K562 (cell line): ENCODE measurements around the gene LY6G6F. TPM values are rescaled to one million over a fixed set of nuclear protein-coding genes. Genes with fewer than 3 reads are reported as not detected.

ENCODE experiments used
- ARNT ChIP-seq, 2 experiments: fragments of 450-650 bp; IDR thresholded peaks; 2 replicates each; pipeline ENCODE4 v1.6.1; 2016; ENCODE audit warnings: mild to moderate bottlenecking in 1 of 2
- ATF3 ChIP-seq, 2 experiments: fragments of 450-650 bp in 1 of 2; sonication (generic) in 1 of 2; formaldehyde crosslinking in 1 of 2; IDR thresholded peaks in 1 of 2; conservative IDR thresholded peaks in 1 of 2; 2 replicates each; pipeline versions ENCODE4 v1.6.1 to v1.8.1; 2016 to 2023; ENCODE audit warnings: mild to moderate bottlenecking in 2 of 2, moderate library complexity in 2 of 2, inconsistent platforms in 1 of 2, missing genetic modification reagents in 1 of 2
- BCLAF1 ChIP-seq, 2 experiments: fragments of 450-650 bp in 1 of 2; IDR thresholded peaks; 2 replicates each; pipeline ENCODE4 v1.6.1; 2011 to 2017; ENCODE audit warnings: low read depth in 2 of 2, antibody characterized with exemption in 1 of 2, borderline replicate concordance in 1 of 2, low read length in 1 of 2, mild to moderate bottlenecking in 1 of 2, mixed read lengths in 1 of 2; ENCODE audit not compliant: control insufficient read depth in 1 of 2
- CXXC5 ChIP-seq: fragments of 250-450 bp; sonication (Bioruptor Pico); IDR thresholded peaks from 2 replicates; pipeline ENCODE4 v1.8.0; 2022; ENCODE audit warnings: inconsistent platforms, mild to moderate bottlenecking, moderate library complexity
- ETS1 ChIP-seq: conservative IDR thresholded peaks from 2 replicates; pipeline ENCODE4 v1.6.1; 2011; ENCODE audit warnings: low read depth, mild to moderate bottlenecking, low read length; ENCODE audit not compliant: control insufficient read depth
- FOS ChIP-seq: IDR thresholded peaks from 3 replicates; pipeline ENCODE4 v1.6.1; 2011; ENCODE audit not compliant: insufficient read length; ENCODE audit errors: extremely low read depth
- FOXJ3 ChIP-seq: sonication (generic); formaldehyde crosslinking; IDR thresholded peaks from 2 replicates; pipeline ENCODE4 v1.4.0; 2020; ENCODE audit warnings: mild to moderate bottlenecking, missing genetic modification reagents
- FOXK2 ChIP-seq, 2 experiments: fragments of 450-650 bp; IDR thresholded peaks in 1 of 2; conservative IDR thresholded peaks in 1 of 2; 2 replicates each; pipeline ENCODE4 v1.6.1; 2016; ENCODE audit warnings: low read depth in 2 of 2, mild to moderate bottlenecking in 1 of 2
- ILK ChIP-seq: fragments of 450-650 bp; IDR thresholded peaks from 2 replicates; pipeline ENCODE4 v1.6.1; 2016; ENCODE audit warnings: missing genetic modification characterization, low read depth, mild to moderate bottlenecking, missing compliant biosample characterization, moderate library complexity, borderline replicate concordance
- MBD1 ChIP-seq: fragments of 250-450 bp; sonication (Bioruptor Pico); IDR thresholded peaks from 2 replicates; pipeline ENCODE4 v1.8.0; 2022; ENCODE audit warnings: inconsistent platforms
- NEUROD1 ChIP-seq: fragments of 150-350 bp; IDR thresholded peaks from 2 replicates; pipeline ENCODE4 v1.6.1; 2014; ENCODE audit warnings: borderline replicate concordance, low read length, low read depth; ENCODE audit not compliant: partially characterized antibody
- NR2C2 ChIP-seq, 2 experiments: fragments of 200-800 bp in 1 of 2; sonication (Bioruptor generic) in 1 of 2; sonication (generic) in 1 of 2; formaldehyde crosslinking in 1 of 2; IDR thresholded peaks; 2 replicates each; pipeline versions ENCODE4 v1.6.1 to v1.8.0; 2016 to 2022; ENCODE audit warnings: mild to moderate bottlenecking in 1 of 2, missing compliant biosample characterization in 1 of 2, missing genetic modification characterization in 1 of 2, missing genetic modification reagents in 1 of 2
- RB1 ChIP-seq: fragments of 450-650 bp; IDR thresholded peaks from 2 replicates; pipeline ENCODE4 v1.6.1; 2017; ENCODE audit warnings: low read depth, mild to moderate bottlenecking
- RFX1 ChIP-seq: fragments of 450-650 bp; IDR thresholded peaks from 2 replicates; pipeline ENCODE4 v1.6.1; 2016; ENCODE audit warnings: mild to moderate bottlenecking, moderate library complexity
- RFX7 ChIP-seq: fragments of 250-450 bp; sonication (Bioruptor Pico); IDR thresholded peaks from 2 replicates; pipeline ENCODE4 v1.5.1; 2021; ENCODE audit warnings: mild to moderate bottlenecking
- SLC30A9 ChIP-seq: fragments of 250-450 bp; sonication (Bioruptor Pico); IDR thresholded peaks from 2 replicates; pipeline ENCODE4 v1.8.0; 2022; ENCODE audit warnings: mild to moderate bottlenecking, moderate library complexity
- SMARCA4 ChIP-seq: fragments of 450-650 bp; IDR thresholded peaks from 2 replicates; pipeline ENCODE4 v1.6.1; 2016
- U2AF1 ChIP-seq: fragments of 200-400 bp; formaldehyde crosslinking; optimal IDR thresholded peaks from 2 replicates; pipeline ENCODE3; 2017; ENCODE audit warnings: mild to moderate bottlenecking, low read depth, low read length, moderate library complexity
- ZNF561 ChIP-seq: fragments of 450-650 bp; formaldehyde crosslinking; conservative IDR thresholded peaks from 2 replicates; pipeline ENCODE4 v1.4.0; 2020; ENCODE audit warnings: mild to moderate bottlenecking, moderate library complexity
- ZNF717 ChIP-seq: fragments of 250-450 bp; sonication (Bioruptor Pico); IDR thresholded peaks from 2 replicates; pipeline ENCODE4 v1.5.0; 2021
- ZNF780A ChIP-seq: fragments of 250-450 bp; sonication (Bioruptor Pico); IDR thresholded peaks from 2 replicates; pipeline ENCODE4 v1.5.0; 2021; ENCODE audit warnings: mild to moderate bottlenecking
- polyA plus RNA-seq, 8 experiments: library from polyadenylated mRNA; depleted of rRNA in 4 of 8; stranded (reverse) in 5 of 8; unstranded in 3 of 8; fragments of >200 nt; fragmentation: Nextera tagmentation in 2 of 8; fragmentation: Illumina TruSeq in 1 of 8; extraction: Ambion mirVana in 2 of 8; extraction: Trizol in 1 of 8; gene quantifications; 2 replicates each; pipeline versions ENCODE4 v1.2.1 to v1.2.3, GENCODE V29; 2011 to 2014; ENCODE audit warnings: inconsistent platforms in 1 of 8, missing spikeins in 1 of 8
- total RNA-seq, 7 experiments: library from RNA; depleted of rRNA in 6 of 7; stranded (reverse); fragments of >200 nt in 6 of 7; fragmentation: Illumina TruSeq in 2 of 7; extraction: Trizol in 2 of 7; gene quantifications; 2 replicates each; pipeline versions ENCODE4 v1.2.1 to v1.2.3, GENCODE V29; 2011 to 2021; ENCODE audit warnings: low replicate concordance in 1 of 7

The LY6G6F gene
- total and polyA plus RNA-seq, 9 of the 15 experiments (the other 6 are each of a cell fraction or from before 2014, with no cell fraction given) = 0.14 to 0.50 (median 0.28) TPM; not detected in 2

- TF ChIP-seq ETS1 (peak; percentile 71; the same call in 1 of the 2 replicates), MBD1 (no peak), FOXK2 (conservative IDR thresholded peaks at IDR 0.05 in 1 of 2, IDR thresholded peaks at IDR 0.05 in 1 of 2; ENCODE audit: low read depth in 2 of 2) (no peak), RFX1 (no peak), FOS (no peak), U2AF1 (no peak), ATF3 (IDR thresholded peaks at IDR 0.05) (no peak), ATF3 (CRISPR knock-in tag; conservative IDR thresholded peaks at IDR 0.05) (peak; percentile 52; the same call in 1 of the 2 replicates), ILK (tag) (no peak), ZNF561 (CRISPR knock-in tag) (peak; percentile 94), RFX7 (CRISPR knock-in tag) (peak; percentile 90), ZNF780A (CRISPR knock-in tag) (peak; percentile 98), SLC30A9 (CRISPR knock-in tag) (0 out of 2 replicates have a peak, but pooled peaks have one; percentile 74), FOXJ3 (CRISPR knock-in tag) (no peak), NR2C2 (CRISPR knock-in tag; IDR thresholded peaks at IDR 0.05) (0 out of 2 replicates have a peak, but pooled peaks have one; percentile 6), NR2C2 (tag; IDR thresholded peaks at IDR 0.05) (no peak), NEUROD1 (peak; percentile 66), SMARCA4 (no peak), BCLAF1 (IDR thresholded peaks at IDR 0.05; ENCODE audit: borderline replicate concordance in 1 of 2, control insufficient read depth in 1 of 2, low read depth in 2 of 2, low read length in 1 of 2) (peak; percentile 74 to 86), ARNT (IDR thresholded peaks at IDR 0.05) (no peak), RB1 (no peak), CXXC5 (peak; percentile 75), ZNF717 (CRISPR knock-in tag) (peak; percentile 98)
Observed at GRCh38 chr6:31729979-31730630, 23.4 kb downstream of the LY6G6F start (continued).
